ENCODE data around the gene ZDHHC16.

GRCh38 chr10:97490592-97490991, 44.6 kb downstream of the ZDHHC16 start:
- TF ChIP-seq CTCF (IDR thresholded peaks at IDR 0.05), result no peak
- TF ChIP-seq POLR2A (IDR thresholded peaks at IDR 0.05), result no peak

Measured in lower leg skin (tissue), 3 donors.